WTC11 (cell line): ENCODE data around the gene SYNPO2.

Source experiments
- CREB1 ChIP-seq: sonication (generic); formaldehyde crosslinking; IDR thresholded peaks from 2 replicates; pipeline ENCODE4 v1.8.0; 2023; ENCODE audit warnings: mild to moderate bottlenecking, missing genetic modification reagents
- CREM ChIP-seq: sonication (generic); formaldehyde crosslinking; IDR thresholded peaks from 2 replicates; pipeline ENCODE4 v1.8.1; 2022; ENCODE audit warnings: mild to moderate bottlenecking, missing genetic modification reagents, moderate library complexity
- CTCF ChIP-seq: fragments of 200-600 bp; IDR thresholded peaks from 2 replicates; pipeline ENCODE4 v1.8.0; 2022; ENCODE audit warnings: antibody characterized with exemption
- EMX1 ChIP-seq: fragments of 250-450 bp; sonication (Bioruptor Pico); IDR thresholded peaks from 2 replicates; pipeline ENCODE4 v1.8.0; 2021; ENCODE audit warnings: mild to moderate bottlenecking
- ESRRA ChIP-seq: sonication (generic); formaldehyde crosslinking; IDR thresholded peaks from 2 replicates; pipeline ENCODE4 v1.8.1; 2022; ENCODE audit warnings: mild to moderate bottlenecking, missing genetic modification reagents, borderline replicate concordance
- MLX ChIP-seq: sonication (generic); formaldehyde crosslinking; IDR thresholded peaks from 2 replicates; pipeline ENCODE4 v1.8.1; 2023; ENCODE audit warnings: mild to moderate bottlenecking, missing genetic modification reagents, moderate library complexity
- NFYB ChIP-seq: sonication (generic); formaldehyde crosslinking; conservative IDR thresholded peaks from 2 replicates; pipeline ENCODE4 v1.8.0; 2022; ENCODE audit warnings: low read depth, missing genetic modification reagents
- SOX15 ChIP-seq: fragments of 250-450 bp; sonication (Bioruptor Pico); IDR thresholded peaks from 2 replicates; pipeline ENCODE4 v1.9.0; 2021; ENCODE audit warnings: mild to moderate bottlenecking
- STAT6 ChIP-seq: sonication (generic); formaldehyde crosslinking; conservative IDR thresholded peaks from 2 replicates; pipeline ENCODE4 v1.8.1; 2023; ENCODE audit warnings: mild to moderate bottlenecking, low read depth, missing genetic modification reagents, moderate library complexity
- TEAD4 ChIP-seq: sonication (generic); formaldehyde crosslinking; IDR thresholded peaks from 2 replicates; pipeline ENCODE4 v1.8.0; 2022; ENCODE audit warnings: mild to moderate bottlenecking, missing genetic modification reagents
- ZBTB21 ChIP-seq: sonication (generic); formaldehyde crosslinking; IDR thresholded peaks from 2 replicates; pipeline ENCODE4 v1.8.1; 2023; ENCODE audit warnings: mild to moderate bottlenecking, missing genetic modification reagents, borderline replicate concordance
- TF ChIP-seq, protein P1 (sequence below): sonication (generic); formaldehyde crosslinking; IDR thresholded peaks from 2 replicates; pipeline ENCODE4 v1.8.0; 2022; ENCODE audit warnings: mild to moderate bottlenecking, missing genetic modification reagents

DNA sequence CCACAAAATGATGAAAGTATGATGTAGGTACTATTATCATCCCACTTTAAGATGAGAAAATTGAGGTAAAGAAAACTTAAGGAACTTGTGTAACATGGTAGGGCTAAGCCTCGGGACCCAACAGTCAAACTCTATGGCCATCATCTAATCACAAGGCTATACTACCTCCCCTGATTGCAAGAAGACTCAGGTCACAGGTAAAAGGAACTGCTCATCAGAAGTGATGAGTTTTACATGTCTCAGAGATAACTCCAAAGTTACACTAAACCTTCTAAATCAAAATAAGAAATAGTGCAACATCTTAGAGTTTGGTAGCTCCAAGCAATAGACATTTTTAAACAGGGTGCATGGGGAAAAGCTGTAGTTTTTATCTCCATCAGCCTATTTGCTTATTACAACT is 150.5 kb downstream of the SYNPO2 start:
- TF ChIP-seq NFYB: no peak
- no peak for TF ChIP-seq CREB1 (CRISPR knock-in tag)
- no peak for TF ChIP-seq CTCF
- no peak for TF ChIP-seq CREM (CRISPR knock-in tag)
- no peak for TF ChIP-seq MLX
- TF ChIP-seq SOX15 (CRISPR knock-in tag): no peak
- no peak for TF ChIP-seq TEAD4 (CRISPR knock-in tag)
- TF ChIP-seq, protein P1, sequence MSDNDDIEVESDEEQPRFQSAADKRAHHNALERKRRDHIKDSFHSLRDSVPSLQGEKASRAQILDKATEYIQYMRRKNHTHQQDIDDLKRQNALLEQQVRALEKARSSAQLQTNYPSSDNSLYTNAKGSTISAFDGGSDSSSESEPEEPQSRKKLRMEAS (CRISPR knock-in tag): no peak
- no peak for TF ChIP-seq ESRRA (CRISPR knock-in tag)
- no peak for TF ChIP-seq STAT6 (CRISPR knock-in tag)
- no peak for TF ChIP-seq EMX1 (CRISPR knock-in tag)
- no peak for TF ChIP-seq ZBTB21 (CRISPR knock-in tag)
